ENCODE measurements around the gene CEP83. TPM values are rescaled to one million over a fixed set of nuclear protein-coding genes. Genes with fewer than 3 reads are reported as not detected.

The CEP83 gene
- total RNA-seq, 1 donor, result 14.2 TPM

DNA sequence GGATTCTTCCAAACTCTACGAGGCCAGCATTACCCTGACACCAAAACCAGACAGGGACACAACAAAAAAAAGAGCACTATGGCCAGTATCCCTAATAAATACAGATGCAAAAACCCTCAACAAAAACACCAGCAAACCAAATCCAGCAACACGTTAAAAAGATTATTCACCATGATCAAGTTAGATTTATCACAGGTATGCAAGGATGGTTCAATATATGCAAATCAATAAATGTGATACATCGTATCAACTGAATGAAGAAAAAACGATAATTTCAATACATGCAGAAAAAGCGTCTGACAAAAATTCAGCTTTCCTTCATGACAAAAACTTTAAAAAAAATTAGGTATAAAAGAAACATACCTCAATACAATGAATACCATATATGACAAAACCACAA lies 99.9 kb downstream of the CEP83 start:
- H3K4me3 ChIP-seq (ENCODE audit: low read depth, low read length), result no peak overlapping the region
- TF ChIP-seq, protein P1, sequence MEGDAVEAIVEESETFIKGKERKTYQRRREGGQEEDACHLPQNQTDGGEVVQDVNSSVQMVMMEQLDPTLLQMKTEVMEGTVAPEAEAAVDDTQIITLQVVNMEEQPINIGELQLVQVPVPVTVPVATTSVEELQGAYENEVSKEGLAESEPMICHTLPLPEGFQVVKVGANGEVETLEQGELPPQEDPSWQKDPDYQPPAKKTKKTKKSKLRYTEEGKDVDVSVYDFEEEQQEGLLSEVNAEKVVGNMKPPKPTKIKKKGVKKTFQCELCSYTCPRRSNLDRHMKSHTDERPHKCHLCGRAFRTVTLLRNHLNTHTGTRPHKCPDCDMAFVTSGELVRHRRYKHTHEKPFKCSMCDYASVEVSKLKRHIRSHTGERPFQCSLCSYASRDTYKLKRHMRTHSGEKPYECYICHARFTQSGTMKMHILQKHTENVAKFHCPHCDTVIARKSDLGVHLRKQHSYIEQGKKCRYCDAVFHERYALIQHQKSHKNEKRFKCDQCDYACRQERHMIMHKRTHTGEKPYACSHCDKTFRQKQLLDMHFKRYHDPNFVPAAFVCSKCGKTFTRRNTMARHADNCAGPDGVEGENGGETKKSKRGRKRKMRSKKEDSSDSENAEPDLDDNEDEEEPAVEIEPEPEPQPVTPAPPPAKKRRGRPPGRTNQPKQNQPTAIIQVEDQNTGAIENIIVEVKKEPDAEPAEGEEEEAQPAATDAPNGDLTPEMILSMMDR (IDR thresholded peaks at IDR 0.05; ENCODE audit: insufficient read depth, low read depth, low read length), result no peak
- DNase-seq (ENCODE audit: low read depth), result no peak

DNA sequence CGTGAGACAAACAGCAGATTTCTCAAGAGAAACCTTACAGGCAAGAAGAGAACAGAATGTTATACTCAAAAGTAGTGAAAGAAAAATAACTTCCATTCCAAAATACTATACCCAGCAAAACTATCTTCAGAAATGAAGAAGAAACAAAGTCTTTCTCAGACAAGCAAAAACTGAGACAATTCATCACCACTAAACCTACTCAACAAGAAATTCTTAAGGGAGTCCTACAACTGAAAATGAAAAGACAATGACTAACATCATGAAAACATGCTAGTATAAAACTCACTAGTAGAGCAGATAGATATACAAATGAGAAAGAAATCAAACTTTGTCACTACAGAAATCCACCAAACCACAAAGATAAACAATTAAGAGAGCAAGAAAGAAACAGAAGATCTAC lies 106.5 kb downstream of the CEP83 start:
- TF ChIP-seq, protein P1 (IDR thresholded peaks at IDR 0.05; ENCODE audit: insufficient read depth, low read depth, low read length), result no peak
- no peak for DNase-seq (ENCODE audit: low read depth)
- H3K4me3 ChIP-seq (ENCODE audit: low read depth, low read length), result no peak overlapping the region

GRCh38 chr12:94340573-94340972 lies 119.1 kb downstream of the CEP83 start:
- no peak for DNase-seq (ENCODE audit: low read depth)
- no peak overlapping the region for H3K4me3 ChIP-seq (ENCODE audit: low read depth, low read length)
- TF ChIP-seq, protein P1 (IDR thresholded peaks at IDR 0.05; ENCODE audit: insufficient read depth, low read depth, low read length), result no peak

DNA sequence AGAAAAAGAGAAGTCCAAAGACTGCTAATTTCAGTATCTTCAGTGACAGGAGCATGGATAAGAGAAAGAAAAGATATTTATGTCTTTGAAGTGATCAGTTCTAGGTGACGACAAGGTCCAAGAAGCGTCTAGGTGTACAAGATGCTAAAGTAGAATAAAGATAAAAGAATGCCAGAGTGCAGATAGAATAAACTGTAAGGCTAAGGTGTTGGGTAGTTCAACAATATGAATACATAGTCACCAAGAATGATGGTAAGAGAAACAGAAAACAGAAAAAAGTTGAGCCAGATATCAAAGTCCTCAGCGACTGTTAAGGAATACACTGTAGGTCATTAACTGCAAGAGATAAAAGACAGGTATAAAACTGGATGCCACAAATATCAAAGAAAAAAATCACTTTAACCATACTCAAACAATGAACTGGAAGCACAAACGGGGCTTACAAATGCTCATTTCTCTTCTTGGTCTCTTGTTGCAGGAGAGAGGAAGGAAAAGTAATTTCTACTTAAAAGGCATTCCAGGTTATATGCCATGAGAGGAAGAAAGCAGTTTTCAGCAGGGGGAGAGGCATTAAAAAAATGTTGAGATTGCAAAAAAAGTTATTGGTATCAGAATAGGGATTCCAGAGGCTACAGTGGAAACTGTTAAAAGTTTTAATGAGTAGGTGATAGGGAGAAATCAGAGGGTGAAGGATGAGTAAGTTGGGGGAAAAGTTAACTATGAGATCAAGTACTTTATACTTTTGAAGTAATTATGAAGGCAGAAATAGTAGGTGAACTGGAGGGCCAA lies 121.5 kb downstream of the CEP83 start:
- no peak for DNase-seq (ENCODE audit: low read depth)
- TF ChIP-seq, protein P1 (IDR thresholded peaks at IDR 0.05; ENCODE audit: insufficient read depth, low read depth, low read length), result no peak
- H3K4me3 ChIP-seq (ENCODE audit: low read depth, low read length), result no peak overlapping the region

- TF ChIP-seq, protein P1 (IDR thresholded peaks at IDR 0.05; ENCODE audit: insufficient read depth, low read depth, low read length), result no peak
- peak; percentile 84 for DNase-seq (ENCODE audit: low read depth)
- H3K4me3 ChIP-seq (ENCODE audit: low read depth, low read length), result no peak overlapping the region
Observed at GRCh38 chr12:94336211-94336925, 123.3 kb downstream of the CEP83 start.

DNA sequence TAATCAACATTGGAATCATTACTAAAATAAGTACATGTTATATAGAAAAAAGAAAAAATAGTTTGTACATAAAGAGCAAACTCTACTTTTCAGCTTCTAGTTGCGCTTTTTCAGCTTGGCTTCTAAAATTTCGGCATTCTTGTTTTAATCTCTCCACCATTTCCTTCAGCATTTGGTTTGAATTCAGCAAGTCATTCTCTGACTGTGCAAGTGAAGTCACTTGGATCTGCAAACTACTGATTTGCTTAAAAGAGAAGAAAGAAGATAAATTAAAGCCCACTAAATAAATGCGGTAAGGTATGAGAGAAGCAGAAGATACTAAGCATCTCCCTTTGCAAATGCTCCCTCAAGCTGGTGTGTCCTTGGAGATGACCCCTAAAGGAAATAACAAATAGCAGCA lies 126.3 kb downstream of the CEP83 start:
- no peak overlapping the region for H3K4me3 ChIP-seq (ENCODE audit: low read depth, low read length)
- TF ChIP-seq, protein P1 (IDR thresholded peaks at IDR 0.05; ENCODE audit: insufficient read depth, low read depth, low read length), result no peak
- no peak for DNase-seq (ENCODE audit: low read depth)
